WTC11 (cell line): ENCODE measurements around the gene SIAH3. TPM values are rescaled to one million over a fixed set of nuclear protein-coding genes. Genes with fewer than 3 reads are reported as not detected.

Experiments
- ATAC-seq: fragments of 200-7000 bp; cut with Tn5 transposase; 2 replicates; pipeline ENCODE4 v1.10.0; 2021; ENCODE audit warnings: mild to moderate bottlenecking, moderate library complexity
- CTCF ChIA-PET: fragments of 300-600 bp; sonication (Branson Sonifier 250); formaldehyde crosslinking; loops from one replicate; lab custom pipeline; 2021; ENCODE audit warnings: antibody characterized with exemption; lab: Charles Lee
- POLR2A ChIA-PET: fragments of 350-600 bp; sonication (Branson Sonifier 250); formaldehyde crosslinking; loops from one replicate; lab custom pipeline; 2021; ENCODE audit warnings: antibody characterized with exemption; lab: Charles Lee
- DNase-seq: peaks from one replicate; pipeline ENCODE4 v3.0.0; 2021; ENCODE audit warnings: low spot score
- H3K27ac Mint-ChIP-seq: 2 replicates; pipeline ENCODE4 v1.8.0; 2021; ENCODE audit warnings: mixed read lengths
- H3K27me3 Mint-ChIP-seq: 2 replicates; pipeline ENCODE4 v1.8.0; 2021; ENCODE audit warnings: low read depth, mild to moderate bottlenecking, moderate library complexity, mixed read lengths
- H3K36me3 Mint-ChIP-seq: 2 replicates; pipeline ENCODE4 v1.8.0; 2021; ENCODE audit warnings: mixed read lengths
- H3K4me1 Mint-ChIP-seq: 2 replicates; pipeline ENCODE4 v1.8.0; 2022; ENCODE audit warnings: mixed read lengths
- H3K4me3 Mint-ChIP-seq: 2 replicates; pipeline ENCODE4 v1.8.0; 2021; ENCODE audit warnings: mild to moderate bottlenecking, moderate library complexity, mixed read lengths
- H3K9me3 Mint-ChIP-seq: 2 replicates; pipeline ENCODE4 v1.8.0; 2021; ENCODE audit warnings: mixed read lengths
- CREM ChIP-seq: sonication (generic); formaldehyde crosslinking; IDR thresholded peaks from 2 replicates; pipeline ENCODE4 v1.8.1; 2022; ENCODE audit warnings: mild to moderate bottlenecking, missing genetic modification reagents, moderate library complexity
- CTCF ChIP-seq: fragments of 200-600 bp; IDR thresholded peaks from 2 replicates; pipeline ENCODE4 v1.8.0; 2022; ENCODE audit warnings: antibody characterized with exemption
- ELF4 ChIP-seq: sonication (generic); formaldehyde crosslinking; IDR thresholded peaks from 2 replicates; pipeline ENCODE4 v1.8.1; 2022; ENCODE audit warnings: low read depth, mild to moderate bottlenecking, moderate library complexity, missing genetic modification reagents
- ERG ChIP-seq: fragments of 250-450 bp; sonication (Bioruptor Pico); IDR thresholded peaks from 2 replicates; pipeline ENCODE4 v1.8.0; 2021; ENCODE audit warnings: mild to moderate bottlenecking
- FOXK1 ChIP-seq: sonication (generic); formaldehyde crosslinking; IDR thresholded peaks from 2 replicates; pipeline ENCODE4 v1.8.0; 2022; ENCODE audit warnings: mild to moderate bottlenecking, moderate library complexity, missing genetic modification reagents
- MXD4 ChIP-seq: fragments of 250-450 bp; sonication (Bioruptor Pico); IDR thresholded peaks from 2 replicates; pipeline ENCODE4 v1.8.0; 2021; ENCODE audit warnings: mild to moderate bottlenecking, moderate library complexity, borderline replicate concordance
- NR3C1 ChIP-seq: sonication (generic); formaldehyde crosslinking; conservative IDR thresholded peaks from 2 replicates; pipeline ENCODE4 v1.8.1; 2023; ENCODE audit warnings: low read depth, mild to moderate bottlenecking, missing genetic modification reagents
- SOX15 ChIP-seq: fragments of 250-450 bp; sonication (Bioruptor Pico); IDR thresholded peaks from 2 replicates; pipeline ENCODE4 v1.9.0; 2021; ENCODE audit warnings: mild to moderate bottlenecking
- SP1 ChIP-seq: sonication (generic); formaldehyde crosslinking; conservative IDR thresholded peaks from 2 replicates; pipeline ENCODE4 v1.8.1; 2022; ENCODE audit warnings: missing genetic modification reagents
- TP53 ChIP-seq: sonication (generic); formaldehyde crosslinking; IDR thresholded peaks from 2 replicates; pipeline ENCODE4 v1.8.1; 2023; ENCODE audit warnings: mild to moderate bottlenecking, missing genetic modification reagents
- USF2 ChIP-seq: sonication (generic); formaldehyde crosslinking; IDR thresholded peaks from 2 replicates; pipeline ENCODE4 v1.8.1; 2023; ENCODE audit warnings: mild to moderate bottlenecking, missing genetic modification reagents, moderate library complexity
- ZMAT4 ChIP-seq: fragments of 250-450 bp; sonication (Bioruptor Pico); IDR thresholded peaks from 2 replicates; pipeline ENCODE4 v1.9.0; 2021; ENCODE audit warnings: mild to moderate bottlenecking
- ZNF532 ChIP-seq: fragments of 250-450 bp; sonication (Bioruptor Pico); IDR thresholded peaks from 2 replicates; pipeline ENCODE4 v1.9.0; 2021; ENCODE audit warnings: mild to moderate bottlenecking, borderline replicate concordance
- total RNA-seq: library from RNA; stranded (reverse); gene quantifications from 3 replicates; pipeline ENCODE4 v1.2.3, GENCODE V29; 2021

Gene SIAH3
- total RNA-seq, 1 experiment from 2014 or later, result 0.31 TPM

GRCh38 chr13:45847554-45848224 lies 3.9 kb downstream of the SIAH3 start:
- H3K4me1 Mint-ChIP-seq, result peaks cover 54% of the 10 kb centered on the region
- no peak for ATAC-seq
- no peak for DNase-seq
- H3K27ac Mint-ChIP-seq, result 0 out of 2 replicates have a peak overlapping the region, but pooled peaks have one; percentile 11
- no peak for TF ChIP-seq CREM (CRISPR knock-in tag)
- TF ChIP-seq CTCF, result no peak
- no peak for TF ChIP-seq ERG (CRISPR knock-in tag)
- no peak for TF ChIP-seq USF2 (CRISPR knock-in tag)
- TF ChIP-seq NR3C1, result no peak
- TF ChIP-seq ELF4 (CRISPR knock-in tag), result no peak
- TF ChIP-seq ZMAT4 (CRISPR knock-in tag), result no peak
- H3K9me3 Mint-ChIP-seq, result no peaks in the 10 kb centered on the region
- H3K4me3 Mint-ChIP-seq, result no peak overlapping the region
- POLR2A ChIA-PET, result no interaction called here
- H3K27me3 Mint-ChIP-seq, result peaks cover 35% of the 10 kb centered on the region
- CTCF ChIA-PET, result interaction anchor here (0.6 to 1.2 kb wide), 3 partner anchors 11 to 40 kb away, joined by 3 to 5 read pairs (median 3); no protein-coding TSS in a partner anchor
- H3K36me3 Mint-ChIP-seq, result no peaks in the 10 kb centered on the region

- DNase-seq (no peak), ATAC-seq (no peak)
- peaks cover 45% of the 10 kb centered on the region for H3K4me1 Mint-ChIP-seq
- TF ChIP-seq MXD4 (CRISPR knock-in tag), result no peak
- no peak for TF ChIP-seq ELF4 (CRISPR knock-in tag)
- no peak for TF ChIP-seq CREM (CRISPR knock-in tag)
- TF ChIP-seq TP53, result no peak
- TF ChIP-seq ZNF532 (CRISPR knock-in tag), result no peak
- no peak for TF ChIP-seq SP1 (CRISPR knock-in tag)
- no peak for TF ChIP-seq SOX15 (CRISPR knock-in tag)
- no peak for TF ChIP-seq FOXK1 (CRISPR knock-in tag)
- no peak overlapping the region for H3K4me3 Mint-ChIP-seq
- peaks cover 26% of the 10 kb centered on the region for H3K27me3 Mint-ChIP-seq
- ChIA-PET CTCF (interaction anchor here (0.8 to 1.6 kb wide), 2 partner anchors 33 to 106 kb away, joined by 4 to 5 read pairs; no protein-coding TSS in a partner anchor), POLR2A (no interaction called here)
- no peaks in the 10 kb centered on the region for H3K9me3 Mint-ChIP-seq
- no peak overlapping the region for H3K27ac Mint-ChIP-seq
- no peaks in the 10 kb centered on the region for H3K36me3 Mint-ChIP-seq
These were observed 4.9 kb downstream of the SIAH3 start for GRCh38 chr13:45846681-45847080.
